ENCODE results near the gene RHNO1.

GRCh38 chr12:2858334-2858733 lies 18.7 kb upstream of the RHNO1 start:
- TF ChIP-seq CTCF (IDR thresholded peaks at IDR 0.05; ENCODE audit: low read depth, low read length) (no peak), MAX (IDR thresholded peaks at IDR 0.05; ENCODE audit: low read depth, low read length) (no peak)
